Liver (tissue), 9 donors: Measurements from ENCODE around the gene VSIG10L2. TPM values are rescaled to one million over a fixed set of nuclear protein-coding genes. Genes with fewer than 3 reads are reported as not detected.
A peak's percentile ranks its signal among the peaks of the same experiment; 100 is the strongest.

ENCODE experiments used
- DNase-seq: peaks from one replicate; pipeline ENCODE4 v3.0.0-alpha.2; 2017; ENCODE audit warnings: low spot score
- H3K27ac ChIP-seq, 2 donors: one replicate each; pipeline ENCODE4 v1.7.0; 2013; ENCODE audit warnings: inconsistent platforms in 2 of 2, low read length in 2 of 2, control low read depth in 1 of 2, low read depth in 1 of 2, mild to moderate bottlenecking in 1 of 2
- H3K27me3 ChIP-seq, 4 donors: one replicate each; pipeline versions ENCODE4 v1.6.1 to v1.7.0; 2013; ENCODE audit warnings: low read length in 3 of 4, inconsistent platforms in 1 of 4, mild to moderate bottlenecking in 1 of 4, moderate library complexity in 1 of 4; ENCODE audit not compliant: control insufficient read depth in 4 of 4, insufficient read depth in 4 of 4
- H3K36me3 ChIP-seq, 4 donors: one replicate each; pipeline versions ENCODE4 v1.6.1 to v1.7.0; 2013; ENCODE audit warnings: low read length in 3 of 4, mild to moderate bottlenecking in 3 of 4, low read depth in 1 of 4, moderate library complexity in 1 of 4; ENCODE audit not compliant: control insufficient read depth in 4 of 4, insufficient read depth in 3 of 4
- H3K4me1 ChIP-seq, 4 donors: one replicate each; pipeline versions ENCODE4 v1.6.1 to v1.7.0; 2013; ENCODE audit warnings: low read length in 3 of 4, mild to moderate bottlenecking in 3 of 4, moderate library complexity in 1 of 4; ENCODE audit not compliant: control insufficient read depth in 4 of 4, insufficient read depth in 4 of 4
- H3K4me3 ChIP-seq, 3 donors: one replicate each; pipeline versions ENCODE4 v1.6.1 to v1.7.0; 2013; ENCODE audit warnings: low read length in 3 of 3, control low read depth in 1 of 3, low read depth in 1 of 3, mild to moderate bottlenecking in 1 of 3
- H3K9ac ChIP-seq, 2 donors: one replicate each; pipeline ENCODE4 v1.7.0; 2013; ENCODE audit warnings: low read length in 2 of 2, mild to moderate bottlenecking in 2 of 2, moderate library complexity in 2 of 2, control low read depth in 1 of 2, low read depth in 1 of 2
- H3K9me3 ChIP-seq, 4 donors: one replicate each; pipeline versions ENCODE4 v1.6.1 to v1.7.0; 2013; ENCODE audit warnings: low read length in 3 of 4; ENCODE audit not compliant: control insufficient read depth in 4 of 4
- EGR1 ChIP-seq, 2 donors: IDR thresholded peaks; 2 replicates each; pipeline ENCODE4 v1.6.1; 2016 to 2018; ENCODE audit warnings: antibody characterized with exemption in 2 of 2, low read depth in 2 of 2
- FOXA1 ChIP-seq: IDR thresholded peaks from 2 replicates; pipeline ENCODE4 v1.6.1; 2016; ENCODE audit warnings: antibody characterized with exemption
- FOXA2 ChIP-seq: IDR thresholded peaks from 2 replicates; pipeline ENCODE4 v1.6.1; 2016; ENCODE audit warnings: antibody characterized with exemption
- GABPA ChIP-seq, 2 donors: IDR thresholded peaks in 1 of 2; conservative IDR thresholded peaks in 1 of 2; 2 replicates each; pipeline ENCODE4 v1.6.1; 2016; ENCODE audit warnings: antibody characterized with exemption in 2 of 2, mild to moderate bottlenecking in 1 of 2, moderate library complexity in 1 of 2
- HNF4A ChIP-seq, 2 donors: conservative IDR thresholded peaks; 2 replicates each; pipeline ENCODE4 v1.6.1; 2016; ENCODE audit warnings: antibody characterized with exemption in 2 of 2, mild to moderate bottlenecking in 2 of 2
- HNF4G ChIP-seq: IDR thresholded peaks from 2 replicates; pipeline ENCODE4 v1.6.1; 2016; ENCODE audit warnings: antibody characterized with exemption
- JUND ChIP-seq, 2 donors: IDR thresholded peaks; 2 replicates each; pipeline ENCODE4 v1.6.1; 2016; ENCODE audit warnings: antibody characterized with exemption in 2 of 2
- NR2F2 ChIP-seq: IDR thresholded peaks from 2 replicates; pipeline ENCODE4 v1.6.1; 2016; ENCODE audit warnings: antibody characterized with exemption
- RAD21 ChIP-seq, 2 donors: IDR thresholded peaks; 2 replicates each; pipeline ENCODE4 v1.6.1; 2016; ENCODE audit warnings: antibody characterized with exemption in 2 of 2, mild to moderate bottlenecking in 2 of 2
- RXRA ChIP-seq, 2 donors: IDR thresholded peaks; 2 replicates each; pipeline ENCODE4 v1.6.1; 2017 to 2018; ENCODE audit warnings: antibody characterized with exemption in 2 of 2, mild to moderate bottlenecking in 1 of 2
- SP1 ChIP-seq: IDR thresholded peaks from 2 replicates; pipeline ENCODE4 v1.6.1; 2018; ENCODE audit warnings: antibody characterized with exemption, mild to moderate bottlenecking
- TAF1 ChIP-seq: conservative IDR thresholded peaks from 2 replicates; pipeline ENCODE4 v1.6.1; 2016; ENCODE audit warnings: antibody characterized with exemption, mild to moderate bottlenecking
- YY1 ChIP-seq: IDR thresholded peaks from 2 replicates; pipeline ENCODE4 v1.6.1; 2016; ENCODE audit warnings: antibody characterized with exemption, mild to moderate bottlenecking
- WGBS: extraction: QIAGEN DNeasy Blood & Tissue Kit; methylation state at CpG from one replicate; pipeline ENCODE4 v1.1.7; 2013; 5-methylcytosine and 5-hydroxymethylcytosine counted together
- polyA plus RNA-seq, 2 donors: library from polyadenylated mRNA; stranded (reverse) in 1 of 2; unstranded in 1 of 2; fragments of 200-250 nt in 1 of 2; fragments of >200 nt in 1 of 2; fragmentation: Nextera tagmentation in 1 of 2; extraction: Ambion mirVana in 1 of 2; gene quantifications; one replicate each; pipeline versions ENCODE4 v1.2.1 to v1.2.3, GENCODE V29; 2013 to 2015
- total RNA-seq, 2 donors: library from RNA; depleted of rRNA; stranded (reverse); fragments of >200 nt; gene quantifications; one replicate each; pipeline ENCODE4 v1.2.3, GENCODE V29; 2014
- TF ChIP-seq, protein P1 (sequence below): IDR thresholded peaks from 2 replicates; pipeline ENCODE4 v1.6.1; 2016; ENCODE audit warnings: antibody characterized with exemption, mild to moderate bottlenecking
- TF ChIP-seq, protein P2 (sequence below): IDR thresholded peaks from 2 replicates; pipeline ENCODE4 v1.6.1; 2016; ENCODE audit warnings: antibody characterized with exemption
- TF ChIP-seq, protein P3 (sequence below): IDR thresholded peaks from 2 replicates; pipeline ENCODE4 v1.6.1; 2016; ENCODE audit warnings: antibody characterized with exemption
- TF ChIP-seq, protein P4 (sequence below): fragments of 150-350 bp; IDR thresholded peaks from 2 replicates; pipeline ENCODE4 v1.5.1; 2017; ENCODE audit warnings: improper control_type of control experiment, low read depth, low read length; ENCODE audit not compliant: missing input control
- TF ChIP-seq, protein P5 (sequence below): IDR thresholded peaks from 2 replicates; pipeline ENCODE4 v1.6.1; 2016; ENCODE audit warnings: antibody characterized with exemption
- donor health status: healthy.
- donor health status: healthy.
- donor health status: healthy.
- donor health status: healthy.
- donor health status: healthy.

Gene VSIG10L2
- total and polyA plus RNA-seq, 4 donors, result not detected

DNA sequence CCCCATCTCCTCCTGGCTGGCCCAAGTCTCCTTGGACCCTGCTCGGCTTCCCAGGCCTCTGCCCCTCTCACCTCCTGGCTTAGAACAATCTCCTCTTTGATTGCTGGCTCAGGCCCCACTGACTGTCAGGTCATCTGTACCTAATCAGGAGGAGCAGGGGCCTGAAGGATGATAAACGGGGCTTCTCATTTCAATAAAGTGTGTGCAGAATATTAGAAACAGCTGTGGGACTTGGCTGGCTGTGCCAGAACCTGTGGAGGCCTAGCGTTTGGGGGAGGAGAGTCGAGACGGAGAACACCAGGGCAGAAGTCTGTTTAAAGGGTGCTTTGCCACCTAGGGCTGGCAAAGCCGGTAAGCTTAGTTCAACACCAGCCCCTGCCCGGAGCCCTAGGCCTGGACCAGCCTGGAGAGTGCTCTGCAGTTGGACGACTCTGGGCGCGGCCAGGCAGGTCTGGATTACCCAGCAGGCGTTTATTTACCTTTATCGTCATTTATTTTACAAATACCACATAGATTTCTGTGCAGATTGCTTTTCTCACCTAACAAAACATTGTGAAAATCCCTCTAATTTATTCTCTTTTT is 10.1 kb upstream of the VSIG10L2 start (continued):
- TF ChIP-seq, protein P1, sequence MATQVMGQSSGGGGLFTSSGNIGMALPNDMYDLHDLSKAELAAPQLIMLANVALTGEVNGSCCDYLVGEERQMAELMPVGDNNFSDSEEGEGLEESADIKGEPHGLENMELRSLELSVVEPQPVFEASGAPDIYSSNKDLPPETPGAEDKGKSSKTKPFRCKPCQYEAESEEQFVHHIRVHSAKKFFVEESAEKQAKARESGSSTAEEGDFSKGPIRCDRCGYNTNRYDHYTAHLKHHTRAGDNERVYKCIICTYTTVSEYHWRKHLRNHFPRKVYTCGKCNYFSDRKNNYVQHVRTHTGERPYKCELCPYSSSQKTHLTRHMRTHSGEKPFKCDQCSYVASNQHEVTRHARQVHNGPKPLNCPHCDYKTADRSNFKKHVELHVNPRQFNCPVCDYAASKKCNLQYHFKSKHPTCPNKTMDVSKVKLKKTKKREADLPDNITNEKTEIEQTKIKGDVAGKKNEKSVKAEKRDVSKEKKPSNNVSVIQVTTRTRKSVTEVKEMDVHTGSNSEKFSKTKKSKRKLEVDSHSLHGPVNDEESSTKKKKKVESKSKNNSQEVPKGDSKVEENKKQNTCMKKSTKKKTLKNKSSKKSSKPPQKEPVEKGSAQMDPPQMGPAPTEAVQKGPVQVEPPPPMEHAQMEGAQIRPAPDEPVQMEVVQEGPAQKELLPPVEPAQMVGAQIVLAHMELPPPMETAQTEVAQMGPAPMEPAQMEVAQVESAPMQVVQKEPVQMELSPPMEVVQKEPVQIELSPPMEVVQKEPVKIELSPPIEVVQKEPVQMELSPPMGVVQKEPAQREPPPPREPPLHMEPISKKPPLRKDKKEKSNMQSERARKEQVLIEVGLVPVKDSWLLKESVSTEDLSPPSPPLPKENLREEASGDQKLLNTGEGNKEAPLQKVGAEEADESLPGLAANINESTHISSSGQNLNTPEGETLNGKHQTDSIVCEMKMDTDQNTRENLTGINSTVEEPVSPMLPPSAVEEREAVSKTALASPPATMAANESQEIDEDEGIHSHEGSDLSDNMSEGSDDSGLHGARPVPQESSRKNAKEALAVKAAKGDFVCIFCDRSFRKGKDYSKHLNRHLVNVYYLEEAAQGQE, result no peak

DNA sequence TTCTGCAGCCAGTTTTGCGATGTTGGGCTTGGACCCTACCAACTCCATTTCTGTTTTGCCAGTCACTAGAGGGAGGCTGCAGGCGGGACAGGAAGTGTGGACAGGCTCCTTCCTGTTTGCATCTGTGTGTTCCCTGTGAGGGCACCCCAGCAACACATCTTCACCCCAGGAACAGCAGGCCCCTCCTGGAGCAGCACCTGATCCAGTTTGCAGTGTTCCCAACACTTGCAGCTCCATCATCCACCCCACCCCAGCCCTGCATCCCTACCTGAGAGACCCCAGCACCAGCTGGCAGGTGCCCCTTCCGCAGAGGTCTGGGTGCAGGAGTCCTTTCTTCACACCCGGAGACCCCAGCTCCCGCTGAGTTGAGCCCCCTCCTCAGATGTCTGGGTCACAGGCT is 7.4 kb upstream of the VSIG10L2 start:
- peaks cover 0 to 5% (median 1%) of the 10 kb centered on the region in 4 donors for H3K4me1 ChIP-seq
- H3K9me3 ChIP-seq, result no peaks in the 10 kb centered on the region
- H3K4me3 ChIP-seq, result no peak overlapping the region
- no peaks in the 10 kb centered on the region for H3K36me3 ChIP-seq
- H3K27ac ChIP-seq, result no peak overlapping the region
- TF ChIP-seq HNF4A (conservative IDR thresholded peaks at IDR 0.05), result no peak
- no peaks in the 10 kb centered on the region for H3K27me3 ChIP-seq
- no peak overlapping the region for H3K9ac ChIP-seq
- WGBS, result 90% methylated on average over 5 of the region's 5 CpGs
- DNase-seq, result peak; percentile 19

DNA sequence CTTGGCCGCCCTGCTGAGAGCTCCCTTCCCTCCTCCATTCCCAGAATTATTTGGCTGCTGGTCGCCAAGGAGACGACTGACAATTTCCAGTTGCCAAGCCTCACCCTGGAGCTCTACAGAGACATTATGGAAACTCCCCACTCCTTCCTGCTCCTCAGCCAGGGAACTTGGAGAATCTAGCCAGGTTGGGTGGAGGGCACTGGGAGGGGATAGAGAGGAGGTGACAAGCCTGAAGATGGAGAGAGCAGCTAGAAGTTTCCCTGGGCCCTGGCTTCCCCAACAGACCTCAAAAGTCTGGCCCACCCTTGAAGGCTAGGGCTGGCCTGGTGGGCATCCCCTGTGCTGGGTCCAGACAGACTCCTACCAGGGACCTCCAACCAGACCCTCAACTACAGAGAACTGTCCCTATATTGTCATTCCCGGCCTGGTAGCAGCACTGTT is 6.7 kb upstream of the VSIG10L2 start:
- H3K27me3 ChIP-seq, result no peaks in the 10 kb centered on the region
- no peaks in the 10 kb centered on the region for H3K9me3 ChIP-seq
- no peak overlapping the region for H3K4me3 ChIP-seq
- DNase-seq, result no peak
- no peak overlapping the region for H3K9ac ChIP-seq
- WGBS, result 75% methylated on average over 4 of the region's 4 CpGs
- no peaks in the 10 kb centered on the region for H3K36me3 ChIP-seq
- H3K27ac ChIP-seq, result no peak overlapping the region
- TF ChIP-seq, protein P2, sequence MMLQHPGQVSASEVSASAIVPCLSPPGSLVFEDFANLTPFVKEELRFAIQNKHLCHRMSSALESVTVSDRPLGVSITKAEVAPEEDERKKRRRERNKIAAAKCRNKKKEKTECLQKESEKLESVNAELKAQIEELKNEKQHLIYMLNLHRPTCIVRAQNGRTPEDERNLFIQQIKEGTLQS, result no peak
- TF ChIP-seq RAD21 (IDR thresholded peaks at IDR 0.05) (no peak), JUND (IDR thresholded peaks at IDR 0.05) (no peak), HNF4G (no peak), EGR1 (IDR thresholded peaks at IDR 0.05; ENCODE audit: low read depth in 2 of 2) (no peak), NR2F2 (no peak), GABPA (IDR thresholded peaks at IDR 0.05 in 1 of 2, conservative IDR thresholded peaks at IDR 0.05 in 1 of 2) (no peak), FOXA1 (no peak), YY1 (no peak), RXRA (IDR thresholded peaks at IDR 0.05) (no peak), FOXA2 (no peak), SP1 (no peak), HNF4A (conservative IDR thresholded peaks at IDR 0.05) (no peak), TAF1 (no peak)
- TF ChIP-seq, protein P3, sequence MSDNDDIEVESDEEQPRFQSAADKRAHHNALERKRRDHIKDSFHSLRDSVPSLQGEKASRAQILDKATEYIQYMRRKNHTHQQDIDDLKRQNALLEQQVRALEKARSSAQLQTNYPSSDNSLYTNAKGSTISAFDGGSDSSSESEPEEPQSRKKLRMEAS, result no peak
- TF ChIP-seq, protein P1, result no peak
- TF ChIP-seq, protein P4, sequence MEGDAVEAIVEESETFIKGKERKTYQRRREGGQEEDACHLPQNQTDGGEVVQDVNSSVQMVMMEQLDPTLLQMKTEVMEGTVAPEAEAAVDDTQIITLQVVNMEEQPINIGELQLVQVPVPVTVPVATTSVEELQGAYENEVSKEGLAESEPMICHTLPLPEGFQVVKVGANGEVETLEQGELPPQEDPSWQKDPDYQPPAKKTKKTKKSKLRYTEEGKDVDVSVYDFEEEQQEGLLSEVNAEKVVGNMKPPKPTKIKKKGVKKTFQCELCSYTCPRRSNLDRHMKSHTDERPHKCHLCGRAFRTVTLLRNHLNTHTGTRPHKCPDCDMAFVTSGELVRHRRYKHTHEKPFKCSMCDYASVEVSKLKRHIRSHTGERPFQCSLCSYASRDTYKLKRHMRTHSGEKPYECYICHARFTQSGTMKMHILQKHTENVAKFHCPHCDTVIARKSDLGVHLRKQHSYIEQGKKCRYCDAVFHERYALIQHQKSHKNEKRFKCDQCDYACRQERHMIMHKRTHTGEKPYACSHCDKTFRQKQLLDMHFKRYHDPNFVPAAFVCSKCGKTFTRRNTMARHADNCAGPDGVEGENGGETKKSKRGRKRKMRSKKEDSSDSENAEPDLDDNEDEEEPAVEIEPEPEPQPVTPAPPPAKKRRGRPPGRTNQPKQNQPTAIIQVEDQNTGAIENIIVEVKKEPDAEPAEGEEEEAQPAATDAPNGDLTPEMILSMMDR, result no peak
- TF ChIP-seq, protein P5, sequence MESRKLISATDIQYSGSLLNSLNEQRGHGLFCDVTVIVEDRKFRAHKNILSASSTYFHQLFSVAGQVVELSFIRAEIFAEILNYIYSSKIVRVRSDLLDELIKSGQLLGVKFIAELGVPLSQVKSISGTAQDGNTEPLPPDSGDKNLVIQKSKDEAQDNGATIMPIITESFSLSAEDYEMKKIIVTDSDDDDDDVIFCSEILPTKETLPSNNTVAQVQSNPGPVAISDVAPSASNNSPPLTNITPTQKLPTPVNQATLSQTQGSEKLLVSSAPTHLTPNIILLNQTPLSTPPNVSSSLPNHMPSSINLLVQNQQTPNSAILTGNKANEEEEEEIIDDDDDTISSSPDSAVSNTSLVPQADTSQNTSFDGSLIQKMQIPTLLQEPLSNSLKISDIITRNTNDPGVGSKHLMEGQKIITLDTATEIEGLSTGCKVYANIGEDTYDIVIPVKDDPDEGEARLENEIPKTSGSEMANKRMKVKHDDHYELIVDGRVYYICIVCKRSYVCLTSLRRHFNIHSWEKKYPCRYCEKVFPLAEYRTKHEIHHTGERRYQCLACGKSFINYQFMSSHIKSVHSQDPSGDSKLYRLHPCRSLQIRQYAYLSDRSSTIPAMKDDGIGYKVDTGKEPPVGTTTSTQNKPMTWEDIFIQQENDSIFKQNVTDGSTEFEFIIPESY, result no peak
- H3K4me1 ChIP-seq, result peaks cover 0 to 5% (median 1%) of the 10 kb centered on the region in 4 donors
